OCI-LY3 (cell line): ENCODE results near the gene SAMD7.

Experiments used
- H2AFZ ChIP-seq: fragments of 200-600, 300-600 bp; shearing (Covaris generic); 2 replicates; pipeline ENCODE4 v1.6.0; 2014; ENCODE audit warnings: antibody characterized with exemption, low read depth, low read length
- H3K27ac ChIP-seq: fragments of 200-600, 300-600 bp; sonication (generic); 2 replicates; pipeline ENCODE4 v1.5.1; 2014; ENCODE audit warnings: mild to moderate bottlenecking, low read length, moderate library complexity, mixed read lengths
- H3K27me3 ChIP-seq: fragments of 200-600, 300-600 bp; sonication (generic); 2 replicates; pipeline ENCODE4 v1.6.1; 2014; ENCODE audit warnings: low read depth, low read length, mixed read lengths
- H3K36me3 ChIP-seq: fragments of 200-600, 300-600 bp; sonication (generic); replicated peaks from 2 replicates; pipeline ENCODE3; 2014; ENCODE audit warnings: low read depth, low read length, mixed read lengths
- H3K4me1 ChIP-seq: fragments of 300-600, 200-600 bp; sonication (generic); 2 replicates; pipeline ENCODE4 v1.6.1; 2014; ENCODE audit warnings: low read length, mixed read lengths
- H3K4me2 ChIP-seq: fragments of 200-600, 300-600 bp; sonication (generic); 2 replicates; pipeline ENCODE4 v1.6.1; 2014; ENCODE audit warnings: low read length, mixed read lengths
- H3K4me3 ChIP-seq: fragments of 300-600, 200-600 bp; sonication (generic); 2 replicates; pipeline ENCODE4 v1.5.1; 2014; ENCODE audit warnings: antibody characterized with exemption, mild to moderate bottlenecking, low read length, moderate library complexity
- H3K79me2 ChIP-seq: fragments of 300-600, 200-600 bp; shearing (Covaris generic); 2 replicates; pipeline ENCODE4 v1.6.1; 2014; ENCODE audit warnings: mild to moderate bottlenecking, low read length, mixed read lengths
- H3K9ac ChIP-seq: fragments of 300-600, 200-600 bp; shearing (Covaris generic); 2 replicates; pipeline ENCODE4 v1.6.0; 2014; ENCODE audit warnings: mild to moderate bottlenecking, low read length, moderate library complexity
- H3K9me3 ChIP-seq: fragments of 200-600, 300-600 bp; shearing (Covaris generic); 2 replicates; pipeline ENCODE4 v1.6.1; 2014; ENCODE audit warnings: low read length, mixed read lengths; ENCODE audit not compliant: insufficient read depth
- H4K20me1 ChIP-seq: fragments of 200-600, 300-600 bp; sonication (generic); 2 replicates; pipeline ENCODE4 v1.6.1; 2016; ENCODE audit warnings: low read length, mixed read lengths; ENCODE audit not compliant: insufficient read depth
- EZH2phosphoT487 ChIP-seq: fragments of 200-600 bp; shearing (Covaris generic); IDR thresholded peaks from 2 replicates; pipeline ENCODE4 v1.6.1; 2018; ENCODE audit warnings: antibody characterized with exemption, mixed run types, low read depth
- TF ChIP-seq, protein P1 (sequence below): fragments of 200-600, 300-600 bp; sonication (generic); IDR thresholded peaks from 2 replicates; pipeline ENCODE4 v1.5.1; 2014; ENCODE audit warnings: antibody characterized with exemption, low read length, low read depth

Gene SAMD7

DNA sequence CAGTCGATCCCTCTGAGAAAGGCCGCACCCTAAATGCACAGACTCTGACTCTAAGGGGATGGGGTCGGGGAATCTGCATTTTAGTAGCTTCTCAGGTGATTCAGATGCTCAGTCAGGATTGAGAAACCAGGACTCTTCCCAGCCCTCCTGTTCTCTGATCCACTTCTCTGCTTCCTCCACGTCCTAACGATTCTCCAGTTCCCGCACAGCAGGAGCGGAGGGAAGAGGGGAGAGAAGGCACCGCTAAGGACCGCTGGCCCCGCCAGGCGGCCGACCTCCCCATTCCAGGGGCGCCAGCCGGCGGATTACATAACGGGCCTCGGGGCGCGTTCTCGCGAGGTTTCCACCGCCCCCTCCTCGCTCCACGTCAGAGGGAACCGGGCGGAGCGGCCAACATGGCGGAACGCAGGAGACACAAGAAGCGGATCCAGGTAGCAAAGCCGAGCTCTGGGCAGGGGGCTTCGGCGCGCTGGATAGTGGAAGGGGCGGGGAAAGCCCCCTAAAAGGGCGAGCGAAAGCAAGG lies 55.1 kb downstream of the SAMD7 start, which contains the start of gene SEC62:
Gene SEC62 (plus strand): TSS at position 380 of the 523 bp plus-strand sequence. CDS start 16 bp downstream, at position 396.
- H3K27me3 ChIP-seq = peaks cover 14% of the 10 kb centered on the region; the same call in 1 of the 2 replicates
- H3K9me3 ChIP-seq = no peaks in the 10 kb centered on the region
- H3K4me3 ChIP-seq = peak within 1 kb of the TSS; percentile 79
- peak within 1 kb of the TSS; percentile 80 for H2AFZ ChIP-seq
- TF ChIP-seq, protein P1, sequence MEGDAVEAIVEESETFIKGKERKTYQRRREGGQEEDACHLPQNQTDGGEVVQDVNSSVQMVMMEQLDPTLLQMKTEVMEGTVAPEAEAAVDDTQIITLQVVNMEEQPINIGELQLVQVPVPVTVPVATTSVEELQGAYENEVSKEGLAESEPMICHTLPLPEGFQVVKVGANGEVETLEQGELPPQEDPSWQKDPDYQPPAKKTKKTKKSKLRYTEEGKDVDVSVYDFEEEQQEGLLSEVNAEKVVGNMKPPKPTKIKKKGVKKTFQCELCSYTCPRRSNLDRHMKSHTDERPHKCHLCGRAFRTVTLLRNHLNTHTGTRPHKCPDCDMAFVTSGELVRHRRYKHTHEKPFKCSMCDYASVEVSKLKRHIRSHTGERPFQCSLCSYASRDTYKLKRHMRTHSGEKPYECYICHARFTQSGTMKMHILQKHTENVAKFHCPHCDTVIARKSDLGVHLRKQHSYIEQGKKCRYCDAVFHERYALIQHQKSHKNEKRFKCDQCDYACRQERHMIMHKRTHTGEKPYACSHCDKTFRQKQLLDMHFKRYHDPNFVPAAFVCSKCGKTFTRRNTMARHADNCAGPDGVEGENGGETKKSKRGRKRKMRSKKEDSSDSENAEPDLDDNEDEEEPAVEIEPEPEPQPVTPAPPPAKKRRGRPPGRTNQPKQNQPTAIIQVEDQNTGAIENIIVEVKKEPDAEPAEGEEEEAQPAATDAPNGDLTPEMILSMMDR = peak; percentile 63
- no peak for TF ChIP-seq EZH2phosphoT487
- peaks cover 32% of the 10 kb centered on the region for H4K20me1 ChIP-seq
- H3K9ac ChIP-seq = peak within 1 kb of the TSS; percentile 60
- peak within 1 kb of the TSS; percentile 97 for H3K4me2 ChIP-seq
- H3K4me1 ChIP-seq = peaks cover 23% of the 10 kb centered on the region
- H3K36me3 ChIP-seq = peaks cover 6% of the 10 kb centered on the region
- peaks cover 45% of the 10 kb centered on the region for H3K79me2 ChIP-seq
- peak within 1 kb of the TSS; percentile 10; the same call in 1 of the 2 replicates for H3K27ac ChIP-seq

DNA sequence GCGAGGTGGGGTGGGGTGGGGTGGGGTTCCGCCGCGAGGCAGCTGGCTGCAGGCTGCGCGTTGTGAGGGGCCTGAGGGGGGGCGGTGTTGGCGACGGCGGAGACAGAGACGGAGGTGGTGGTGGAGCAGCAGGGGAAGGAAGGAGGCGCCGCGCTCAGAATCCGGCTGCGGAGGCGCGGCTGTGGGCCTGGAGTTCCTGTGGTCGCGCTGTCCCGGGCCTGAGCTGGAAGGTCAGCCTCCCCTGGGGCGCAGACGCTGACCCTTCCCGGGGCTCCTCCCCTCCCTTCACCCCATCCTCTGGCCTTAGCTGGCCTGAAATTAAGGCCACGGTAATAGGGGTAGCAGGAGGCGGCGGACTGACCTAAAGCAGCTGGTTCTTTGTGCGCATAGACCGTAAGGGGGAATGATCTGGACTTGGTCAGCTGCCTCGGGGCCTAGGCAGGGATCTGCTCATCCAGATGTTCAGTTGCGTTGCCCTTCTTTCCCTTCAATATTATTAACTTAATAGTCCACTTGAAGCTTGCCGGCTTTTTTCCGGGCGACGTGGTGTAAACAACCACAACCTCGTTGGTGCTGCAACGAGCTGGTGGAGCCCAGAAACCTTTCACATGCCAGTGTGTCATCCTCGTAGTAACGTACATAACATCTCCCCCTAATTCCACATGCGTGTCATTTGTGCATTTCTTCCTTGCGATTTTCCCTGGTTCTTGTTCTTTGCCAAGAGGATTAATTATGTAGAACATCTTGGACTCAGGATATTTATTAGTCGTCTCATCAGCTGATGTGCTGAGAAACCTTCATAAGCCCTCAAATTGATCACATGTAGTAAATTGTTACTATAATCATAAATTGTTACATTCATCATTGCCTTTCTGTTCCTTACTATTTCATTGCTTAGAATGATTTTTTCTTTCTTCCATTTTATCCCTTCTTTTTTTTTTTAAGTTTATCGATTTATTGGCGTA lies 55.9 kb downstream of the SAMD7 start:
- peaks cover 23% of the 10 kb centered on the region for H3K4me1 ChIP-seq

DNA sequence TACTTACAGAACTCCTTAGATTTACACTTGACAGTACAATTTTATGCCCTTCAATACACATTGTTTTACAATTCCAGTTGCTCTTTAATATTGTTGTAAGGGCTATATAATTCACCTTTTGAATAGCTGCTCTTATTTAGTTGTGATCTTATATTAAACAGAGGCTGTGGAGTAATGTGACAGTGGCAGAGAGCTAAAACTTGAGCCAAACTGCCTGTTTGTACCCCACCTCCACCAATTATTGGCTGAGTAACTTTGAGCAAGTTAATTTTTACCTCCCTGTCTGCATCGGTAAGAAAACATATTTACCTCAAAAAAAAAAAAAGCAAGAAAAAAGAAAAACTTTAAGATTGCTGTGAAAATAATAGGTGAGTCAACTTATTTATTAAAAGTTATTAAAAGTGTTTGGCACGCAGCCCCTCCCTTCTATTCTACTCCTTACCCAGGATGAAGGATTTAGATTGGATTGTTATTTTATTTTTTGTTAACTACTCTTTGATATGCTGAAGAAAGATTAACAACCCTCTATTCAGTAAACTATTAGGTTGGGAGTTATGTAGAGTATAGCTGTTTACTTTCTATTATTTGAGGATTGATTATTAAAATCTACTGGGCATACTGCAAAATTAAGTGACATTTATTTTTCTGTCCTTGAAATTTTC lies 57.0 kb downstream of the SAMD7 start:
- peaks cover 9% of the 10 kb centered on the region for H3K36me3 ChIP-seq
- H3K9ac ChIP-seq = peak overlapping the region; percentile 60; the same call in 1 of the 2 replicates
- H3K4me3 ChIP-seq = peak overlapping the region; percentile 79
- H3K27ac ChIP-seq = no peak overlapping the region
- H3K9me3 ChIP-seq = no peaks in the 10 kb centered on the region
- H3K4me1 ChIP-seq = peaks cover 23% of the 10 kb centered on the region
- peaks cover 14% of the 10 kb centered on the region; the same call in 1 of the 2 replicates for H3K27me3 ChIP-seq
- H3K4me2 ChIP-seq = peak overlapping the region; percentile 97
- no peak overlapping the region for H2AFZ ChIP-seq
- no peak for TF ChIP-seq EZH2phosphoT487
- TF ChIP-seq, protein P1 = no peak
- H3K79me2 ChIP-seq = peaks cover 61% of the 10 kb centered on the region
- H4K20me1 ChIP-seq = peaks cover 42% of the 10 kb centered on the region

More for the DNA sequence above, 55.9 kb downstream of the SAMD7 start:
- Histone ChIP-seq H3K36me3 (peaks cover 9% of the 10 kb centered on the region), H3K9me3 (no peaks in the 10 kb centered on the region), H3K27me3 (peaks cover 14% of the 10 kb centered on the region; the same call in 1 of the 2 replicates), H4K20me1 (peaks cover 36% of the 10 kb centered on the region), H3K9ac (peak overlapping the region; percentile 60), H3K4me3 (peak overlapping the region; percentile 79), H2AFZ (no peak overlapping the region), H3K79me2 (peaks cover 51% of the 10 kb centered on the region), H3K4me2 (peak overlapping the region; percentile 97), H3K27ac (peak overlapping the region; percentile 10; the same call in 1 of the 2 replicates)
- TF ChIP-seq EZH2phosphoT487 = no peak
- TF ChIP-seq, protein P1 = no peak
